ENCODE results near the gene TGM3.

The TGM3 gene

DNA sequence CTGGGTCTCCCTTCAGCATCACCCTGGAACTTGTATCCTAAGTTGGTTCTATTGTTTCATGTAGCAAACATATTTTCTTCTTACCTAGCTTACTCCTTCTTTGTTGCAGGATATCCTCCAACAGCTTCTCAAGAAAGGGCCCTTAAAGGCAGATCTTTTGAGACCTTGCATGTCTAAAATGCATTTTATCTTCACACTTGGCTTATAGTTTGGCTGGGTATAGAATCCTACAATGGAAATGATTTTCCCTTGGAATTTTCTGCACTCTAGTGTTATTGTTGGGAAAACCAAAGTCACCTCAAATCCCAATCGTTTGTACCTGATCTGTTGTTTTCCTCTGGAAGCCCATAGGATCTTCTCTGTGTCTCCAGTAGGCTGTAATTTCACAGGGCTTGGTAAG lies 72.8 kb downstream of the TGM3 start:
- no peak for DNase-seq (ENCODE audit: low spot score)
- TF ChIP-seq, protein P1, sequence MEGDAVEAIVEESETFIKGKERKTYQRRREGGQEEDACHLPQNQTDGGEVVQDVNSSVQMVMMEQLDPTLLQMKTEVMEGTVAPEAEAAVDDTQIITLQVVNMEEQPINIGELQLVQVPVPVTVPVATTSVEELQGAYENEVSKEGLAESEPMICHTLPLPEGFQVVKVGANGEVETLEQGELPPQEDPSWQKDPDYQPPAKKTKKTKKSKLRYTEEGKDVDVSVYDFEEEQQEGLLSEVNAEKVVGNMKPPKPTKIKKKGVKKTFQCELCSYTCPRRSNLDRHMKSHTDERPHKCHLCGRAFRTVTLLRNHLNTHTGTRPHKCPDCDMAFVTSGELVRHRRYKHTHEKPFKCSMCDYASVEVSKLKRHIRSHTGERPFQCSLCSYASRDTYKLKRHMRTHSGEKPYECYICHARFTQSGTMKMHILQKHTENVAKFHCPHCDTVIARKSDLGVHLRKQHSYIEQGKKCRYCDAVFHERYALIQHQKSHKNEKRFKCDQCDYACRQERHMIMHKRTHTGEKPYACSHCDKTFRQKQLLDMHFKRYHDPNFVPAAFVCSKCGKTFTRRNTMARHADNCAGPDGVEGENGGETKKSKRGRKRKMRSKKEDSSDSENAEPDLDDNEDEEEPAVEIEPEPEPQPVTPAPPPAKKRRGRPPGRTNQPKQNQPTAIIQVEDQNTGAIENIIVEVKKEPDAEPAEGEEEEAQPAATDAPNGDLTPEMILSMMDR (IDR thresholded peaks at IDR 0.05; ENCODE audit: extremely low read depth, insufficient read depth, missing control alignments): no peak
- in situ Hi-C loops (cut with MboI; ENCODE audit: low pct_unique_long_range_greater_than_20kb, low sequenced_read_pairs, unreplicated experiment): no loop called here

DNA sequence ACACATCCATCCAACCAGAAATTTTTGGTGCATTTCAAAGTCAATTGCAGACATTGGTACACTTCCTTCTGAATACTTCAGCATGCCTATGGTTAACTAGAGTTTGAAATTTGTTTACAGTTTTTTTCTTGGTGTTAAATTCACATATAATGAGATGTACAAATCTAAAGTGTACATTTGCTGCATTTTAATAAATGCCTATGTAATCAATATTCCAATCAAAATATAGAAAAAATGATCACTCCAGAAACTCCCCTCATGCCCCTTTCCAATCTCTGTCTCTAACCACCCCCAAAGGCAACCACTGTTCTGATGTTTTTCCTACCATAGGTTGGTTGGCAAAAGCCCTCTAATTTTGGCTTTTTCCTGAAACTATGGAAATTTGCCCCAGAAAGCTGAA lies 77.3 kb downstream of the TGM3 start:
- no peak for DNase-seq (ENCODE audit: low spot score)
- TF ChIP-seq, protein P1 (IDR thresholded peaks at IDR 0.05; ENCODE audit: extremely low read depth, insufficient read depth, missing control alignments): no peak
- in situ Hi-C loops (cut with MboI; ENCODE audit: low pct_unique_long_range_greater_than_20kb, low sequenced_read_pairs, unreplicated experiment): no loop called here

DNA sequence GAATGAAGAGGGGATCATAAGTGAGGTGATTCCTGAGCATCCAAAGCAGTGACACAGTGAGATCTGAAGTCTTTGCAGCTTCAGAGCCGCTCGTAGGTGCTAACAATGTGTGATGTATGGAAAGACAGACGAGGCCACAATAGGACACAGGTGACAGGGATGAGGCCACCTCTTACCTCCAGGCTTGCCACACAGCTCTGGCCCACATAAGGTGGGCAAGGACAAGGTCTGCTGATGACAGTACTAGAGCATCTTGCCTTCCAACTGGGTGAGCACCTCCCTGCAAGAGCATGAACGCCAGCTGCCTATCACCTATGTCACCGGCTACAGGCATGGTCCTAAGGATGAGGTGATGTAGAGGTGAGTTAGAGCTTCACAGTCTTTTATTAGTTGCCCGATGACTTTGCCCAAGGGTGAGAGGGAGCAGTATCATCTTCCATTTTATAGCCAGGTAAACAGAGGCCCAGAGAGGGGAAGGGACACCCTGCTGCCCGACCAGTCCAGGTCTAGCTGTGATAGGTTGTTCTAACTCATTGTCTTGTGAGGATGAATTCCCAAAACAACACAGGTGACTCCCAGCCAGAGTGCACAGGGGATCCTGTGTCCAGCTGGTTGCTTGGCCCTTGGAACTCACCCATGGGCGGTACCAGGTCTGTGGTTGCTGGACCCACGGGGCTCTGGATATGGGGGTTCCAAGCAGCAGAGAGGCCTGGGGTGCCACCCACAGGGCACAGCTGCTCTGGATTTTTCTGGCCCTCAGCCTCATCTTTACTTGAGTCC lies 78.7 kb downstream of the TGM3 start:
- TF ChIP-seq, protein P1 (IDR thresholded peaks at IDR 0.05; ENCODE audit: extremely low read depth, insufficient read depth, missing control alignments): no peak
- no peak for DNase-seq (ENCODE audit: low spot score)
- in situ Hi-C loops (cut with MboI; ENCODE audit: low pct_unique_long_range_greater_than_20kb, low sequenced_read_pairs, unreplicated experiment): no loop called here

DNA sequence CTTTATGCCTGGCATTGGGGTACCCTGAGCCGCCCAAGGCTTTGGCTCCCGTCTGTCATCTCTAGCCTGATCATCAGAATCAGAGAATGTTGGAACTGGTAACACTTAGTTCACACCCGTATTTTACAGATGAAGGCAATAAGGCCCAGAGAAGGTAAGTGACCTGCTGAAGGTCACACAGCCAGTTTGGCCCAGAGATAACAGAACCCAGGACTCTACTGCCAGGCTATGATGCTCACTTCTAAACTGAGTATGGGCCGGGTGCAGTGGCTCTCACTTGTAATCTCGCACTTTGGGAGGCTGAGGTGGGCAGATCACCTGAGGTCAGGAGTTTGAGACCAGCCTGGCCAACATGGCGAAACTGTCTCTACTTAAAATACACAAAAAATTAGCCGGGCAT lies 83.1 kb downstream of the TGM3 start:
- TF ChIP-seq, protein P1 (IDR thresholded peaks at IDR 0.05; ENCODE audit: extremely low read depth, insufficient read depth, missing control alignments): no peak
- in situ Hi-C loops (cut with MboI; ENCODE audit: low pct_unique_long_range_greater_than_20kb, low sequenced_read_pairs, unreplicated experiment): no loop called here

DNA sequence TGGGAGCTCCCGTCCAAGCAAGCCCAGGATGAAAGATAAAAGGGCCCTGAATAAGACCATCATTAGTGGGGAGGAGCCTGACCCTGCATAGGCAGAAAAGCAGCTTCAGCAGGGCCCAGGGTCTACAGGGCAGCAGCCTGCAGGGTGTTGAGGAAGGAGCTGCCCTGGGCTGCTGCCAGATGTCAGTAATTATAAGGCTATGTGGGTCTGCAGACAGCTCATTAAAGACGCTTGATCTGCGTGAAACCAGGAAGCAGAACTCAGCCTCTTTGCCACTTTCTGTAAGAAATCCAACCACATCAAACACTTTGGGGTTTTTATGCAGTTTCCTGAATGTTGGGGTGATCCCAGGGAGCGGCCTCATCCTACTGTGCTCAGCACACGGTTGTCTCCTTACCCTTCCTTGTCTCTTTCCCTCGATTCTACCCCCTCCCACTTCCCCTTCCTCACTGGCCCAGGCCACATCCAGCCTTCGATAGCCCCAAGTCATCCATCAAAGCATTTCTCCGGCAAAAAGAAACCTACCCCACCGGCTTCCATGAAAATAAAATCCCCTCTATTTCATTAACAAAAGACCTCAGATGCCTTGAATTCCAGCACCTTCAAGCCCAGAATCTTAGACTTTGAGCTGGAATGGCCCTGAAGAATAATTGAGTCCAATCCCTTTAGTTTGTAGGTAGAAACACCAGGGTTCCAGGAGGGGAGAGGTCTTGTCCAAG lies 83.9 kb downstream of the TGM3 start:
- no peak for DNase-seq (ENCODE audit: low spot score)
- TF ChIP-seq, protein P1 (IDR thresholded peaks at IDR 0.05; ENCODE audit: extremely low read depth, insufficient read depth, missing control alignments): no peak
- in situ Hi-C loops (cut with MboI; ENCODE audit: low pct_unique_long_range_greater_than_20kb, low sequenced_read_pairs, unreplicated experiment): no loop called here

More for the DNA sequence above, 83.1 kb downstream of the TGM3 start:
- DNase-seq (ENCODE audit: low spot score): no peak

DNA sequence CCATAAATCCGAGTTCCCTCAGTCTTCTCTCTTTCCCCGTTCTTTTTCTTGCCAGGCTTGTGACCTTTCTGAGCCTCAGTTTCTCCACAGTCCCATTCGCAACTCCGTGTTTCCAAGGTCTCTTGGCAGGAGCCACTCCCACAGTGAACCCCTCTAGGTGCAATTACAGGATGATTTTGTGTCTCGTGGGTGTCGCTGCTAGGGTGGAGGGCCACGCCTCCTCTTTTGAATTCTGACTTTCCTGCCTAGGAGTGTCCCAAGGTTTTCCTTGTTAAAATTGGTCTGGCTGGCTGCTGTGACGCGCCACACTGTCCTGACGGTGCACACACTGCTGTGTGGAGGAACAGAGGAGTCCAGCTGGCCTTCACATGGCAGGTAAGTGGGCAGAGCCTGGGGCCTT lies 84.8 kb downstream of the TGM3 start, which contains the start of gene TGM6:
Gene TGM6, plus strand, starts transcription at position 301 of the 400 bp plus-strand sequence. Its CDS starts 68 bp downstream, at position 369.
- in situ Hi-C loops (cut with MboI; ENCODE audit: low pct_unique_long_range_greater_than_20kb, low sequenced_read_pairs, unreplicated experiment): no loop called here
- DNase-seq (ENCODE audit: low spot score): no peak
- TF ChIP-seq, protein P1 (IDR thresholded peaks at IDR 0.05; ENCODE audit: extremely low read depth, insufficient read depth, missing control alignments): no peak
